ENCODE results near the gene PLCXD1.
"Not testable (repeated sequence)": the region's sequence is repeated elsewhere in the genome, so short reads cannot be mapped to it uniquely, and the experiment has no call there.

DNA sequence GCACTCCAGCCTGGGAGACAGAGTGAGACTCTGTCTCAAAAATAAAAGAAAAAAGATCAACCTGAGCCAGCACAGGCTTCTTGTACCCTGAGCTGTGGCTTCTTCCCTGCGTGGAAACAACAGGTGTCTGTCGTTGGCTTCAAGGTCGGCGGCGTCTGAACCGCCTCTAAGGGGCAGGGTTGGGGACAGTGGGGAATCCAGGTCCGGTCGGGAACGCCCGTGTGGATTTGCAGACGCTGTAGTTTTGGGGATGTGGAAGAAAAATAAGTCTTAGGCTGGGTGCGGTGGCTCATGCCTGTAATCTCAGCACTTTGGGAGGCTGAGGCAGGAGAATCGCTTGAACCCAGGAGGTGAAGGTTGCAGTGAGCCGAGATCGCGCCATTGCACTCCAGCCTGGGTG, 17.2 kb upstream of the PLCXD1 start:
- TF ChIP-seq PHTF2 (CRISPR knock-in tag; IDR thresholded peaks at IDR 0.05); FOXK2 (conservative IDR thresholded peaks at IDR 0.05 in 1 of 2, IDR thresholded peaks at IDR 0.05 in 1 of 2; ENCODE audit: low read depth in 2 of 2); POLR2G (IDR thresholded peaks at IDR 0.05; ENCODE audit: low read depth, low read length): not testable (repeated sequence)
- TF ChIP-seq, protein P1, sequence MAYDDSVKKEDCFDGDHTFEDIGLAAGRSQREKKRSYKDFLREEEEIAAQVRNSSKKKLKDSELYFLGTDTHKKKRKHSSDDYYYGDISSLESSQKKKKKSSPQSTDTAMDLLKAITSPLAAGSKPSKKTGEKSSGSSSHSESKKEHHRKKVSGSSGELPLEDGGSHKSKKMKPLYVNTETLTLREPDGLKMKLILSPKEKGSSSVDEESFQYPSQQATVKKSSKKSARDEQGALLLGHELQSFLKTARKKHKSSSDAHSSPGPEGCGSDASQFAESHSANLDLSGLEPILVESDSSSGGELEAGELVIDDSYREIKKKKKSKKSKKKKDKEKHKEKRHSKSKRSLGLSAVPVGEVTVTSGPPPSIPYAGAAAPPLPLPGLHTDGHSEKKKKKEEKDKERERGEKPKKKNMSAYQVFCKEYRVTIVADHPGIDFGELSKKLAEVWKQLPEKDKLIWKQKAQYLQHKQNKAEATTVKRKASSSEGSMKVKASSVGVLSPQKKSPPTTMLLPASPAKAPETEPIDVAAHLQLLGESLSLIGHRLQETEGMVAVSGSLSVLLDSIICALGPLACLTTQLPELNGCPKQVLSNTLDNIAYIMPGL (CRISPR knock-in tag; IDR thresholded peaks at IDR 0.05), result not testable (repeated sequence)
